Measurements from ENCODE around the gene WDFY4. TPM values are rescaled to one million over a fixed set of nuclear protein-coding genes. Genes with fewer than 3 reads are reported as not detected.

WDFY4 gene
- total and polyA plus RNA-seq, 2 of the 13 experiments (the other 11 are each of a cell fraction or from before 2014, with no cell fraction given): not detected

GRCh38 chr10:48656241-48656913, 28.3 kb upstream of the WDFY4 start (continued):
- TF ChIP-seq ZNF580 (CRISPR knock-in tag; IDR thresholded peaks at IDR 0.05; ENCODE audit: borderline replicate concordance, low read depth) (no peak), FOXK2 (IDR thresholded peaks at IDR 0.05) (no peak), AKNA (CRISPR knock-in tag; IDR thresholded peaks at IDR 0.05; ENCODE audit: borderline replicate concordance) (no peak), FOXO1 (CRISPR knock-in tag; IDR thresholded peaks at IDR 0.05) (no peak; the same call in 1 of the 2 replicates), ZBTB7A (CRISPR knock-in tag; IDR thresholded peaks at IDR 0.05) (no peak), PHF20 (CRISPR knock-in tag; IDR thresholded peaks at IDR 0.05) (peak; percentile 47; the same call in 1 of the 2 replicates), ARNT (IDR thresholded peaks at IDR 0.05) (no peak), ZBTB26 (CRISPR knock-in tag; IDR thresholded peaks at IDR 0.05; ENCODE audit: borderline replicate concordance) (no peak), RXRA (CRISPR knock-in tag; IDR thresholded peaks at IDR 0.05) (no peak), ZHX1 (CRISPR knock-in tag; IDR thresholded peaks at IDR 0.05; ENCODE audit: low read depth) (no peak), CTCF (CRISPR knock-in tag; IDR thresholded peaks at IDR 0.05) (peak; percentile 89), ZNF362 (CRISPR knock-in tag; IDR thresholded peaks at IDR 0.05; ENCODE audit: borderline replicate concordance) (no peak), ZNF367 (CRISPR knock-in tag; IDR thresholded peaks at IDR 0.05; ENCODE audit: borderline replicate concordance) (no peak), PPARG (CRISPR knock-in tag; conservative IDR thresholded peaks at IDR 0.05) (no peak), JDP2 (CRISPR knock-in tag; IDR thresholded peaks at IDR 0.05; ENCODE audit: borderline replicate concordance) (no peak), ZNF598 (CRISPR knock-in tag; IDR thresholded peaks at IDR 0.05; ENCODE audit: borderline replicate concordance) (no peak), ZNF740 (CRISPR knock-in tag; IDR thresholded peaks at IDR 0.05) (peak; percentile 38; the same call in 1 of the 2 replicates)

Data from HepG2 (cell line).